ENCODE measurements around the gene WWOX.

The WWOX gene

GRCh38 chr16:79093554-79093967 lies 994.1 kb downstream of the WWOX start:
- peak; percentile 97 for DNase-seq (ENCODE audit: low read depth)
- H3K4me3 ChIP-seq (ENCODE audit: low read depth, low read length) = peak overlapping the region; percentile 45
- TF ChIP-seq POLR2A (IDR thresholded peaks at IDR 0.05; ENCODE audit: extremely low read depth, insufficient read length) = no peak
- TF ChIP-seq MAX (IDR thresholded peaks at IDR 0.05; ENCODE audit: low read depth, low read length) = no peak
- no peak; the same call in 1 of the 2 replicates for TF ChIP-seq MYC (IDR thresholded peaks at IDR 0.05; ENCODE audit: low read depth, low read length)
- TF ChIP-seq CTCF (IDR thresholded peaks at IDR 0.05; ENCODE audit: low read depth, low read length) = no peak

- no peak for DNase-seq (ENCODE audit: low read depth)
- H3K4me3 ChIP-seq (ENCODE audit: low read depth, low read length) = no peak overlapping the region
- no peak for TF ChIP-seq MAX (IDR thresholded peaks at IDR 0.05; ENCODE audit: low read depth, low read length)
- no peak for TF ChIP-seq MYC (IDR thresholded peaks at IDR 0.05; ENCODE audit: low read depth, low read length)
- TF ChIP-seq CTCF (IDR thresholded peaks at IDR 0.05; ENCODE audit: low read depth, low read length) = no peak
- no peak for TF ChIP-seq POLR2A (IDR thresholded peaks at IDR 0.05; ENCODE audit: extremely low read depth, insufficient read length)
These were observed 996.8 kb downstream of the WWOX start for GRCh38 chr16:79096246-79096645.

GRCh38 chr16:79097166-79097565 lies 997.7 kb downstream of the WWOX start:
- H3K4me3 ChIP-seq (ENCODE audit: low read depth, low read length) = no peak overlapping the region
- TF ChIP-seq CTCF (IDR thresholded peaks at IDR 0.05; ENCODE audit: low read depth, low read length) (no peak), MAX (IDR thresholded peaks at IDR 0.05; ENCODE audit: low read depth, low read length) (no peak)
- DNase-seq (ENCODE audit: low read depth) = no peak

GRCh38 chr16:79097771-79098170 lies 998.3 kb downstream of the WWOX start:
- TF ChIP-seq MAX (IDR thresholded peaks at IDR 0.05; ENCODE audit: low read depth, low read length) (no peak), POLR2A (IDR thresholded peaks at IDR 0.05; ENCODE audit: extremely low read depth, insufficient read length) (no peak), CTCF (IDR thresholded peaks at IDR 0.05; ENCODE audit: low read depth, low read length) (no peak), MYC (IDR thresholded peaks at IDR 0.05; ENCODE audit: low read depth, low read length) (no peak)
- DNase-seq (ENCODE audit: low read depth) = peak; percentile 41
- no peak overlapping the region for H3K4me3 ChIP-seq (ENCODE audit: low read depth, low read length)

GRCh38 chr16:79098907-79099306 lies 999.5 kb downstream of the WWOX start:
- peak; percentile 67 for DNase-seq (ENCODE audit: low read depth)
- H3K4me3 ChIP-seq (ENCODE audit: low read depth, low read length) = no peak overlapping the region
- TF ChIP-seq MYC (IDR thresholded peaks at IDR 0.05; ENCODE audit: low read depth, low read length) = no peak
- 0 out of 2 replicates have a peak, but pooled peaks have one; percentile 11 for TF ChIP-seq MAX (IDR thresholded peaks at IDR 0.05; ENCODE audit: low read depth, low read length)
- TF ChIP-seq POLR2A (IDR thresholded peaks at IDR 0.05; ENCODE audit: extremely low read depth, insufficient read length) = no peak

GRCh38 chr16:79099716-79100115 lies 1000.3 kb downstream of the WWOX start:
- H3K4me3 ChIP-seq (ENCODE audit: low read depth, low read length) = no peak overlapping the region
- TF ChIP-seq MYC (IDR thresholded peaks at IDR 0.05; ENCODE audit: low read depth, low read length) (no peak), MAX (IDR thresholded peaks at IDR 0.05; ENCODE audit: low read depth, low read length) (no peak), CTCF (IDR thresholded peaks at IDR 0.05; ENCODE audit: low read depth, low read length) (no peak), POLR2A (IDR thresholded peaks at IDR 0.05; ENCODE audit: extremely low read depth, insufficient read length) (no peak)
- DNase-seq (ENCODE audit: low read depth) = peak; percentile 28

Measured in NB4 (cell line).